ENCODE results near the gene RGS5.

RGS5 gene

DNA sequence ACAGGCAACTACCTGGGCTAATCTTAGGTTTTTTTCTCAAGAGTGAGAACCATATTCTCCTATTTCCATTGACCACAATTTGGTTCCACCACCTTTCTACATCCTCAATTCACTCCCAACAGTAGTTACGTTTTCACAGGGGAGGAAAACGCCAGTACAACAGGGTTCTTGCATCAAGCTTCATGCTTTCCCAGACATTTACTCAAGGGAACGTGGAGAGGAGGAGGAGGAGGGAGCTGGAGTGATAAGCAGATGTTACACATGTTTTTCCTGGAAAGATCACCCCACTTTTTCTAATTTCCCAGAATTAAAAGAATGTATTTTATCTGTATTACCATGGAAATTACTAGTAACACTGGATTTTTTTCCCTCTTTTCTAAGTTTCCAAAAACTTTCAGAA is 58.3 kb downstream of the RGS5 start:
- DNase-seq (ENCODE audit: low read depth), result no peak

DNA sequence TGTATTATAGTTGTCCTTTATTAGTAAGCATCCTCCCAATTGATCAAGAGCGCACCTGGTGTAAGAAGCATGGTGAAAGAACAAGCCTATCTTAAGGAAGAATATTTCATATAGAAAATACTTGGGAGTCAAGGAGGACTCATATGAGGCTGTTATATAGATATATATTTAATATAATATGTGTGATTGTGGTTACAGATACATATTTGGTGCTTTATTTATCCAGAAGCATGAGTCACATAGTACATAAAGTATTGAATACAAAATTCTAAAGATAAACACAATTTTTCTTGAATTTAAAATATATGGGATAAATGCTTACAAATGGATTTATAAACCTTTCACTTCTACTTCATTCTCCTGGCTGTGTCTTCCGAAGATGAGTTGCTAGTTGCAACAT is 60.6 kb downstream of the RGS5 start:
- DNase-seq (ENCODE audit: low read depth), result no peak

DNA sequence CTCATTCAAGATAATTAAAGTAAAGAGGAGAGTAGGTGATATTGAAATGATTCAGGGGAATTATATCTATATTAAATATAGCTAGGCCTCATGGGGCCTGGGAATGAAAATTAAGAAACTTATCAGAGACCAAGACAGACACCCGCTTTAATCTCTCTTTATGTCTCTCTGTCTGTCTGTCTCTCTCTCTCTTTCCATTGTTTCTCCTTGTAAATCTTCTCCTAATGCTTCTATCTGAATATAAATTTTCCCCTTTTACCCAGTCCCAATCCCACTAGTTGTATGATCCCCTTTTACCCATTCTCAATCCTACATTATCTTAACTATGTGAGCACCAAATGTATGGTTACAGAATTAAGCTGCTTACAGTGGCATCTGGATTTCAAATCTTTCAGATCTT is 61.2 kb downstream of the RGS5 start:
- no peak for DNase-seq (ENCODE audit: low read depth)

DNA sequence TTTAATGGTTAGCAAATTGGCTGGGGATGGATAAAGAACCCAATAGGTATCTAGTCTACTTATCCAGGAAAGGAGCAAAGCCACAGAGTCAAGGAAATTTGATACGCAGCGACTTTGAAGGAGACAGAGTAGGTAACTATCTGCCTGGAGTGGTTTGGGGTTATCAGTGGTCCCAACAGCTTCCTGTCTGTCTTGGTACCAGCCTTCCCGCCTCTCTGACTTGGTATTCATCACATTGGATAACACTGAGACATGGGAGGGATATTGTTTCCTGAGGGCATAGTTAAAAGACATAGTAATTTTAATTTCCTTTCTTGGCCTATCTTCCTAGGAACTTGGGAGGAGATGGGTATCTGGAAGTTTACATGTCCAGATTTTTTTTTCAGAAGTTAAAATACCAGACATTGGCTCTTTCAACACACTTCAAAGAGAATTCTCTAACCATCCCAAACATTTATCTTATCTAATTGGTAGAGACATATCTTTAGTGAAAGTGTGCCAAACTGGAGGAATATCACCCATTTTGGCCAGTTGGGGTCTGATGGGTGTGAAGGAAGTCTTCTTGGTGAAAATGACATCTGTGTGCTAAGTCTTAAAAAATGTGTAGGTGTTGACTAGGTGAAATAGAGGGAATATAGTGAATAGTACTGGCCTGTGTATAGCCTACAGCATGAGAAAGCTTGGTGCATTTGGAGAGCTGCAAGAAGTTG is 65.0 kb downstream of the RGS5 start:
- no peak for DNase-seq (ENCODE audit: low read depth)

DNA sequence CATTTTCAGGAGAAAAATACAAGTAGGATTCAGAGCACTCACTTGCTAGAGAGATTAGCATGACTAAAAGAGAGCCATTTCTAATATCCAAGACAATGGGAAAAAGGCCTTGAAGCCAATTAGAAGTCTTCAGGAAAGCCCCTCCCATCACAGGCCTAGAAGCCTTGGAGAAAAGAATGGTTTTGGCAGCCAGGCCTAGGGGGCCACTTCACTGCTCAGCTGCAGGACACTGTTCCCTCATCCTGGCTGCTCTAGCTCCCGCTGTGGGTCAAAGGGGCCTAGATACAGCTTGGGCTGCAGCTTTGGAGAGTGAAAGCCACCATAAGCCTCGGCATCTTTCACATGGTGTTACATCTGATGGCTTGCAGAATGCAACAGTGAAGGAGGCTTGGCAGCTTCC is 70.7 kb downstream of the RGS5 start:
- no peak for DNase-seq (ENCODE audit: low read depth)

DNA sequence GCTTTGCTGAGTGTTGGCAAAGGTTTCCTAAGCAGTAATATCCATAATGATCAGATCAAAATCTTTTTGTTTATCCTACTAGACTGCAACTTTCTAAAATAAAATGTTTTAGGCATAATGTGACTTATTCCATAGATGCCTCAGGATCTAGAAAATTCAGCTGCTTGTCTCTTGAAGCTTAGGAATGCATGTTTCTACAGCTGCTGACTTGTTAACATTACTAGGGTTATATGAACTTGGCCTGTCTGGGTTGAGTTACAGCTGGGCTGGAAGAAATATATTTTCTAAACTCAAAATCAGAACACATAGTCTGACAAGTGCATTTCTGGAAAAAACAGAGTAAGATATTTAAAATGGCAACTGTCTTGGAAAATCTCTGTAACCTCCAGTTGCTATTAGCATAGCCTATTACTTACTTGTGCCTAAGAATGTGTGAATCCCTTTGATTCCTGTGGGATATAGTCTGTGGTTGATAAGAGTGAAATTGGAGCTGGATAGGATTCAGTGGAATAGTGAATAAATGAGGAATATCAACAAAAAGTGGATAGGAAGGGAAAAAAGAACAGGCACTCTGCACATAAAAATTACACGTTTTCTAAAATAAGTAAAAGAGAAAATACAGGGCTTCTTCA is 72.4 kb downstream of the RGS5 start:
- DNase-seq (ENCODE audit: low read depth), result no peak

DNA sequence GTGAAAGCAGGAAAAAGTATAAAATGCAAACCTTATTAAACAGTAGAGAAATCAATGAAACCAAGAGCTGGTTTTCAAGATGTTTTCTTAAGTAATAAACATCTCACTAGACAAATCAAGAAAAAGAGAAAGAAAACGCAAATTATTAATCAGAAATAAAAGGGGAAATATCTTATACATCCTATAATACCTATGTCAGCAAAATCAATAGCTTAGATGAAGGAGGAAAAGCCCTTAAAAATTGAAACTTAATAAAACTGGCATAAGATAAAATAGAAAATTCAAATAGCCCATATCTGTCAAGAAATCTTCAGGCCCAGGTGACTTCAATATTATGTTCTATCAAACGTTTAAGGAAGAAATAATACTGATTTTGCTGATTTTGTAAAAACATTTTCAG is 74.4 kb downstream of the RGS5 start:
- DNase-seq (ENCODE audit: low read depth), result no peak

DNA sequence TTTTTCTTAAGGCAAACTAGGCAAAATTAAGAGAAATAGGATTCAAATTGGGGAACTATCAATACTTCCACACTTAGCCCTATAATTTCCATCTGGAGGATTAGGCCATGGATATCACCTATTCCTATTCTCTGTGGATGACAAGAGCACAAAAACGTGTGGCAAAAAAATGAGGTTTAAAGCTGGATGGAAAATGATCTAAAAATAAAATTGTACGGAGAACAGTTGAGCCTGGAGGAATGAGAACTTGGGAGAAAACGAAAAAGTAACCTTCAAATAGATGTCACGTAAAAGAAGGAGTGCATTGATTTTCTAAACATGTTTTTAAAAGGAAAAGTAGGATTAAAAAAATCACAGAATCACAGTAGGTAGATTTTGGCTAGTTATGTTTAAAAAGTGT is 77.9 kb downstream of the RGS5 start:
- DNase-seq (ENCODE audit: low read depth), result no peak

DNA sequence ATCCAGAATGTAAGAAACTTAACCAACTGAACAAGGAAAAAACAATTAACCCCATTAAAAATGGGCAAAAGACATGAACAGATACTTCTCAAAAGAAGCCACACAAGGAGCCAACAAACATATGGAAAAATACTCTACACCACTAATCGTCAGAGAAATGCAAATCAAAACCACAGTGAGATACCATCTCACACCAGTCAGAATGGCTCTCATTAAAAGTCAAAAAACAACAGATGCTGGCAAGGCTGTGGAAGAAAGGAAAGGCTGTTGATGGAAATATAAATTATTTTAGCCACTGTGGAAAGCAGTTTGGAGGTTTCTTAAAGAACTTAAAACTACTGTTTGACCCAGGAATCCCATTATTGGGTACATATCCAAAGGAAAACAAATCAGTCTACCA is 82.3 kb downstream of the RGS5 start:
- DNase-seq (ENCODE audit: low read depth), result no peak

DNA sequence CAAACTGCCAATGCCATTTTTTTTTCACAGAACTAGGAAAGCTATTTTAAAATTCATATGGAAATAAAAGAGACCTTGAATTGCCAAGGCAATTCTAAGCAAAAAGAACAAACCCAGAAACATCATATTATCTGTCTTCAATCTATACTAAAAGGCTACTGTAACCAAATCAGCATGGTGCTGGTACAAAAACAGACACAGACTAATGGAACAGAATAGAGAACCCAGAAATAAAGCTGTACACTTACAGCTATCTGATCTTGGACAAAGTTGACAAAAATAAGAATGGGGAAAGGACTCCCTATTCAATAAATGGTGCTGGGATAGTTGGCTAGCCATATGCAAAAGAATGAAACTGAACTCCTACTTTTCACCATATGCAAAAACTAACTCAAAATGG is 83.0 kb downstream of the RGS5 start:
- DNase-seq (ENCODE audit: low read depth), result no peak

DNA sequence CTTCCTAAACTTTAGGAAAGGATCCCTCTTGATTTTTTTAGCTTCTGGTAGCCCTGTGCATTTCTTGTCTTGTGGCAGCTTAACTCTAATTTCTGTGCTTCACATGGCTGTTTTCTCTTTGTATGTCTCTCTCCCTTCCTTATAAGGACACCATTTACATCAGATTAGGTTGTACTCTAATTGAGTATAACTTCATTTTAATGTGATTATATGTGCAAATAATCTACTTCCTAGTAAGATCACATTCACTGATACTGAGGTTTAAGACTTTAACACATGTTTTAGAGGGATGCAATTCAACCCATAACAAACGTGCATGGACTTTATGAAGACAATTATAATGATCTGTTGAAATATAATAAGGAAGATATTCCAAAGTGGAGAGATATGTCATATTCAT is 86.8 kb downstream of the RGS5 start:
- DNase-seq (ENCODE audit: low read depth), result no peak

DNA sequence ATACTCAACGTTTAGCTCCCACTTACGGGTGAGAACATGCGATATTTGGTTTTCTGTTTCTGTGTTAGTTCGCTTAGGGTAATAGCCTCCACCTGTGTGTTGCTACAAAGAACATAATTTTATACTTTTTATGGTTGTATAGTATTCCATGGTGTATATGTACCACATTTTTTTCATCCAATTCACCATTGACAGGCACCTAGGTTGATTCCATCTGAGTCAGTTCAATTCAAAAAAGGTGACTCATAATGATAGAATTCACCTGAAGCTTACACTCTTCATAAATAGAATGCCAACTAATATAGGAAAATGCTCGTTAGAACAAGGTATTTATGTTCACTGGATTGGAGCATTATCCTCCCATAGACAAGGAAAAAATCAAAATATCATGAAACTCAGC is 95.1 kb downstream of the RGS5 start:
- no peak for DNase-seq (ENCODE audit: low read depth)

DNA sequence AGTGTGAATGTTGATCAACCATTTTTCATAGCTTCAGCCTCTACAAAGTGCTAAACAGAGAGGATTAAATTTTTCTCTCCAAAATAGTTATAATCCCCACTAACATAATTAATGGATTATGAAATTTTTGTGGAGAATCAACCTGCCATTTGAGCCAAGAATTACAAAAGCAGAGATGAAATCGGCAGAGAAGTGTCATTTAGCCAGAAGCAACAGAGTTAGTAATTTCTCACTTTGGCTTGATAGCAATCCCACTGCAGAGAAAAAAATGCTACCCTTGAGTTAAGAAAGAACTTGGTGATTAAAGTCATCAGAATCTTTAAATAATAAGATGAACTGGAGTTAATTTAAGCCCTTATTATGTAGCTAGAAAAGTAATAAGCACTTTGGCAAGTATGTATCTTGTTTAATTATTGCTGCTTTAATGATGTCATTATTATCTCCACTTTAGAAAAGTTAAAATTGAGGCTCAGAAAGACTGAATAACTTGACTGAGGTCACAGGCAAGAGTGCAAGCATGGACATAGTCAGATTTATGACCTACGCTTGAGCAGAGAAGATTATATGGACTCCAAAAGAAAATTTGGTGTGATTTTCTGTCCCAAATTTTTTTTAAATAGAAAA is 96.2 kb downstream of the RGS5 start:
- peak; percentile 21 for DNase-seq (ENCODE audit: low read depth)

DNA sequence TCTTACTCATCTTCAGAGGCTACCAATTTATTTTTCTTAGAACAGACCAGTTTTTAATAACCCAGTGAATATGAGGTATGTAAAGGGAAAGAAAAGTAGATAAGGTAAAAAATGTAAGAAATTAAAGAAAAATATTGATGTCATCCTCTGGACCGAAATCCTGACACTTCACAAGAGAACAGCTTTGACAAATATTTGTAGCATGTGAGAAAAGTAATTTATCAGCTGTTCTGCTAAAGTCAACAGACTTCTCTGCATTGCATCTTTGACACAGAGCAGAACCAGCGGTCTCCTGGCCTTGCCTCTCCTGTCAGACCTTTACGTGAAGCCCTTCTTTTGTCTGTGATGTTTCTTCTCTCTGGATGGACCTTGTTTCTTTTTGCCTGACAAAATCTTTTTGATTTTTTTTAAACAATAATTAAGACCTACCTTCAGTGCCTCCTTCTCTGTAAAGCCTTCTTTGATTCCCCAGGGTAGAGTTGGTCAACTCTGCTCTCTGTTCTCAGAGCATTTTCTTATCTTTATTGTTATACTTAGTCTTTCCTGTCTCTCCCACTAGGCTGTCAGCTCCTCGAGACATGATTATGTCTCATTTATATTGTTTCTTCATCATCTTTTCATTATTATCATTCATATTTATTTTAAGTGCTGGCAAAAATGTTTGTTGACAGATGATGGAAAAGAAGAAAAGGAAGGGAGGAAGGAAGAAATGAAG is 98.2 kb downstream of the RGS5 start:
- DNase-seq (ENCODE audit: low read depth), result no peak

DNA sequence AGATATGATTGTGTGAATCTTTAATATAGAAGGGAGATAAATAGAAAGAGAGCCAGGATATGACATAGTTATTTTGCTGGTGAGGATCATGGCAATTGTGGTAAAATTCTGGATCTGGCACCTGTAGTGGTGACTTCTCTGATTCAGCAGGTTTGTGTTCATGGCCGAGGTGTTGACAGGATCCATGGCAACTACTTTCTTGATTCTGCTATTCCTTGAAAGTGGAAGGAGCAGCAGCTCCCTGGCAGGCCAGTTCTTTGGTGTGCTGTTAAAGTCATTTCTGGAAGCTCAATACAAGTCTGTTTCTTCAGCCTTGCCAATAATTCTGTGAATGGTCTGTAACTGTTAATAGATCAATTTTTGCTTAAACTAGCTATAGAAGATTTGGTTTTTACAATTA is 100.1 kb downstream of the RGS5 start:
- DNase-seq (ENCODE audit: low read depth), result no peak

DNA sequence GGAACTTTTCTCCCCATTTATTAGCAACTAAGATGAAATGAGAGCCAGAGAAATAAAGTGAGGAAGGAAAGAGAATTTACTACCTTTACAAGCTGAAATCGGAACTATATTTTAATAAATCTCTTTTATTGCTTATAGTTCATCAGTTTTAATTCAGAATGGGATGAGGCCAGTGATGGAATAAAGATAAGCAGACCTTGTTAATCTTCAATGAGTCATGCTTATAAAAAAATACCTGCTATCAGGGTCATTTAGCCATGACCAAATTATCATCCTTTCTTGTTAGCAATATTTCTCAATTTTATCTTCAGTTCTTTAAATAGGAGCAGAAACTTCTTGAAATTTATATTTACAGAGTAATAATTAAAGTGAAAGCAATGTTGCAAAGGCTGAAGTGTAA is 107.5 kb downstream of the RGS5 start:
- DNase-seq (ENCODE audit: low read depth), result no peak

DNA sequence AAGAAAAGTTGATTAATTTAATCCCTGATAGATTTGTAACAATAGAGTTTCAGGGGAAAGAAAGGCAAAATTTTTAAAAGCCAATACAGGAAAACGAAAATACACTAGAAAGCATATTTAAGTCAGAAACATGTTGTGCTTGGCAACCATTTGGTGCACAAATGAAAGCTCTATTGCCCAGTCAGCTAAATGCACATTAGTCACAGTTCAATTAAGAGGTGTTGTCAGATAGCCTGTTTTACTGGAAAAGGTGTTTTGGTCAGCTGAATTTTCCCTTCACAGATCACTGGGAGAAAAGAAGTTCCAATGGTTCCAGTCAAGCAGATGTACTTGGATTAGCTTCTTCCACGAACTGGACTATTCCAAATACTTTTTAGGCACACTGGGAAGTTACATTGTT is 108.1 kb downstream of the RGS5 start:
- DNase-seq (ENCODE audit: low read depth), result no peak

DNA sequence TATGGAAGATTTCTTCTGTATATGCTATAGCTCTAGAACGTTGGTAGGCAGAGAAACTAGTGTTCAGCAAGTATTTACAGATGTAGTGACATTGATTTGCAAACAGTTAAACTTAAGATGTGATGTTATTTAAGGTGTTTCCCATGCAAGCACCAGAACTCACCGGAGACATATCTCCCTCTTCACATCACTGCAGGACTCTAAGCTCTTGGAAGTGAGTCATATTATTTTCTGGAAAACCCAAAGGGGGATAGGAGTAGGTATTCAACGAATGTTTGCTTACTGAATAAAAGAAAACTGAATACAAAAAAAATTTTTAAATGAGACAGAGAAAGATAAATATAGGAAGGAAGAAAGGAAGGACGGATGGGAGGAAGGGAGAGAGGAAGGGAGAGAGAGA is 108.5 kb downstream of the RGS5 start:
- DNase-seq (ENCODE audit: low read depth), result no peak

DNA sequence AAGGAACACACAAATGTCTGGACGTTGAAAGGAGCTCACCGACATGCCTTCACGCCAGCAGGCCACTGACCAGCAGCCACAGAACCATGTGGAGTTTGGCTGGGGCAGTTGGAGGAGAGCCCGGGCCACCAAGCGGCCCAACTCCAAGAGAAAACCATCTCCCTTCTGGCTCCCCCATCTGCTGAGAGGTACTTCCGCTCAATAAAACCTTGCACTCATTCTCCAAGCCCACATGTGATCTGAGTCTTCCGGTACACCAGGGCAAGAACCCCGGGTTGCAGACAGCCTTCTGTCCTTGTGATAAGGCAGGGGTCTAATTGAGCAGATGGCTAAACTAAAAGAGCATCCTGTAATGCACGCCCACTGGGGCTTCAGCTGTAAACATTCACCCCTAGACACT is 109.1 kb downstream of the RGS5 start:
- no peak for DNase-seq (ENCODE audit: low read depth)

DNA sequence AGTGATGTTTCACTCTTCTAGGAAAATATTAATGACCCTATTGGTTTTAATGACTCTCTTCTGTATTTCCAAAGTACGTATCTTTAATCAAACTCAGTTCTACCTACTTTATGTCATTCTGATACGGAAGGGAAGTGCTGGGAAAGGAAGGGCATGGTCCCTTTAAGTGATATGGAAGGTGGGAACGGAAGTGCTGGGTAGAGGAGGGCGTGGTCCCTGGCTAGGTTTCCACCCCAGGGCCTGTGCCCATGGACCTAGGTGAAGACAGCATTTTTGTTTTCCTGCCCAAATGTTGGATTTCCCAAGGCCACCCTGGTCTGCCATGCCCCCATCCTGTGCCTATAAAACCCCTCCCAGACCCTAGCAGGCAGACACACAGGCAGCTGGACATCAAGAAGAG is 109.5 kb downstream of the RGS5 start:
- no peak for DNase-seq (ENCODE audit: low read depth)
